Tibial artery (tissue), 4 donors: Measurements from ENCODE around the gene PCBP3.
A peak's percentile ranks its signal among the peaks of the same experiment; 100 is the strongest.
"Not testable (repeated sequence)": the region's sequence is repeated elsewhere in the genome, so short reads cannot be mapped to it uniquely, and the experiment has no call there.

Experiments used
- DNase-seq, 2 donors: peaks; one replicate each; pipeline ENCODE4 v3.0.0-alpha.2; 2019
- H3K27ac ChIP-seq, 2 donors: fragments of 200-600 bp; sonication (generic) in 1 of 2; 1 replicate in 1 of 2; 2 replicates in 1 of 2; pipeline ENCODE4 v1.5.1; 2018 to 2019; ENCODE audit warnings: mild to moderate bottlenecking in 1 of 2
- H3K27me3 ChIP-seq, 2 donors: fragments of 200-600 bp; sonication (generic) in 1 of 2; one replicate each; pipeline versions ENCODE4 v1.5.1 to v1.6.0; 2016 to 2019
- H3K36me3 ChIP-seq, 3 donors: fragments of 200-600 bp; sonication (generic) in 2 of 3; one replicate each; pipeline ENCODE4 v1.5.1; 2016 to 2019; ENCODE audit warnings: mild to moderate bottlenecking in 2 of 3
- H3K4me1 ChIP-seq, 4 donors: fragments of 200-600 bp; sonication (generic) in 2 of 4; 1 replicate in 3 of 4; 2 replicates in 1 of 4; pipeline ENCODE4 v1.5.1; 2016 to 2019
- H3K4me3 ChIP-seq, 2 donors: fragments of 200-600 bp; sonication (generic) in 1 of 2; 1 replicate in 1 of 2; 2 replicates in 1 of 2; pipeline ENCODE4 v1.5.1; 2018 to 2019; ENCODE audit warnings: mild to moderate bottlenecking in 2 of 2
- H3K9me3 ChIP-seq, 3 donors: fragments of 200-600 bp; sonication (generic) in 1 of 3; one replicate each; pipeline ENCODE4 v1.5.1; 2016 to 2019
- intact Hi-C: fragments of 100-400 bp; cut with DNase I; formaldehyde crosslinking; loops from one replicate; pipeline ENCODE4 v1.15.0; 2023; ENCODE audit warnings: low total_unique reads
- TF ChIP-seq, protein P1 (sequence below), 2 experiments: fragments of 200-600 bp in 1 of 2; fragments of 450-650 bp in 1 of 2; IDR thresholded peaks; one replicate each; pipeline ENCODE4 v1.5.1; 2017 to 2019; ENCODE audit warnings: antibody characterized with exemption in 2 of 2, mild to moderate bottlenecking in 1 of 2, moderate library complexity in 1 of 2

Gene PCBP3

DNA sequence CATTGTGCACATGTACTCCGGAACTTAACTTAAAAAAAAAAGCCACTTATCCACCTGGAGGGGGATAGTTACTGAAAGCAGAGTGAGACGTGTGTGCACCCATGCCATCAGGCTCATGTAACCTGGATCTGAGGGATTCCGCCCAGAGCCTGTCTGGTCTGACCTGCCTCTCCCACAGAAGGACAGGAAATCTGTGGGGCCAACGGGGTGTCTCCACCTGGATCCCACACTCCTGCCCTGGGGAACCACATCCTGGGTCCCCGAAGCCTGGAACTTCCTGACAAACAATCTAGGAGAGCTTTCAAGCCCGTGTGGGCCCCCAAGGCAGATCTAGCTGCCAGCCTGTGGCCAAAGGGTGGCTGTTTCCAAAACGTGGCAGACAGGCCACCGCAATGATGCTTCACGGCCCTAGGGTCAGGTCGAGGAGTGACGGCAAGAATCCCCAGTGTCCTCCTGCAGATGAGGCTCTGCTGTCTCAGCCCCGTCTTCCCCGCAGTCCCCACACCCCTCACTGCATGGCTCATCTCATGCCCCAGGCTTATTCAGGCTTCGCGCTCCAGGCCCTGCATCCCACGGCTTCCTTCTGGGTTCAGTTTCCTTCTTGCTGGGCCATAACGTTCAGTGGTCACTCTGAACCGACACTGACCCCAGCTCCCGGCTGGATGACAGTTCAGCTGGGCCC lies 21.0 kb upstream of the PCBP3 start:
- Histone ChIP-seq H3K9me3 (peaks cover 0 to 7% (median 0%) of the 10 kb centered on the region in 3 donors), H3K27me3 (peaks cover 0 to 34% of the 10 kb centered on the region in 2 donors), H3K4me3 (no peak overlapping the region), H3K4me1 (no peaks in the 10 kb centered on the region), H3K36me3 (no peaks in the 10 kb centered on the region), H3K27ac (no peak overlapping the region)
- DNase-seq: peak in 1 of 2 donors; percentile 46
- intact Hi-C loops: no loop called here
- TF ChIP-seq, protein P1, sequence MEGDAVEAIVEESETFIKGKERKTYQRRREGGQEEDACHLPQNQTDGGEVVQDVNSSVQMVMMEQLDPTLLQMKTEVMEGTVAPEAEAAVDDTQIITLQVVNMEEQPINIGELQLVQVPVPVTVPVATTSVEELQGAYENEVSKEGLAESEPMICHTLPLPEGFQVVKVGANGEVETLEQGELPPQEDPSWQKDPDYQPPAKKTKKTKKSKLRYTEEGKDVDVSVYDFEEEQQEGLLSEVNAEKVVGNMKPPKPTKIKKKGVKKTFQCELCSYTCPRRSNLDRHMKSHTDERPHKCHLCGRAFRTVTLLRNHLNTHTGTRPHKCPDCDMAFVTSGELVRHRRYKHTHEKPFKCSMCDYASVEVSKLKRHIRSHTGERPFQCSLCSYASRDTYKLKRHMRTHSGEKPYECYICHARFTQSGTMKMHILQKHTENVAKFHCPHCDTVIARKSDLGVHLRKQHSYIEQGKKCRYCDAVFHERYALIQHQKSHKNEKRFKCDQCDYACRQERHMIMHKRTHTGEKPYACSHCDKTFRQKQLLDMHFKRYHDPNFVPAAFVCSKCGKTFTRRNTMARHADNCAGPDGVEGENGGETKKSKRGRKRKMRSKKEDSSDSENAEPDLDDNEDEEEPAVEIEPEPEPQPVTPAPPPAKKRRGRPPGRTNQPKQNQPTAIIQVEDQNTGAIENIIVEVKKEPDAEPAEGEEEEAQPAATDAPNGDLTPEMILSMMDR (IDR thresholded peaks at IDR 0.05): no peak

DNA sequence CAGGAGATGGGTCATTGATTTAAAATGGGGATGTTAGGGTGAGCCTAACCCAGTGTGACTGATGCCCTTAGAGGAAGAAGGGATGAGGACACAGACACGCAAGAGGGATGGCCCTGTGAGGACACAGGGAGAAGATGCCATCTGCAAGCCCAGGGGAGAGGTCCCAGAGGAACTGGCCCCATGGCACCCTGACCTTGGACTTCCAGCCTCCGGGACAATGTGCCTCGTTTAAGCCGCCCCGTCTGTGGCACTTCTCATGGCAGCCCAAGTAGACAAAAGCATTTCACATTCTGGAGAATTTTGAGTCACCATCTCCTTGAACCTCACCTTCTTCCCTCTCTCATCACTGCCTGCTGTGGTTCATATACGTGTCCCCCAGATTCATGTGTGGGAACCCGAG lies 20.1 kb upstream of the PCBP3 start:
- peak in 1 of 2 donors; percentile 37 for DNase-seq
- no peaks in the 10 kb centered on the region for H3K4me1 ChIP-seq
- peaks cover 0 to 7% (median 0%) of the 10 kb centered on the region in 3 donors for H3K9me3 ChIP-seq
- TF ChIP-seq, protein P1 (IDR thresholded peaks at IDR 0.05): no peak
- intact Hi-C loops: no loop called here
- no peaks in the 10 kb centered on the region for H3K36me3 ChIP-seq
- peaks cover 0 to 25% of the 10 kb centered on the region in 2 donors for H3K27me3 ChIP-seq
- H3K4me3 ChIP-seq: no peak overlapping the region
- H3K27ac ChIP-seq: no peak overlapping the region

DNA sequence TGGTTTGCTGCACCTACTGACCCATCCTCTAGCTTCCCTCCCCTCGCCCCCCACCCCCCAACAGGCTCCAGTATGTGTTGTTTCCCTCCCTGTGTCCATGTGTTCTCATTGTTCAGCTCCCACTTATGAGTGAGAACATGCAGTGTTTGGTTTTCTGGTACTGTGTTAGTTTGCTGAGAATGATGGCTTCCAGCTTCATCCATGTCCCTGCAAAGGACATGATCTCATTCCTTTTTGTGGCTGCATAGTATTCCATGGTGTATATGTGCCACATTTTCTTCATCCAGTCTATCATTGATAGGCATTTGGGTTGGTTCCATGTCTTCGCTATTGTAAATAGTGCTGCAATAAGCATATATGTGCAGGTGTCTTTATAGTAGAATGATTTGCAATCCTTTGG lies 17.4 kb upstream of the PCBP3 start:
- intact Hi-C loops, H3K36me3 ChIP-seq, H3K4me3 ChIP-seq, H3K4me1 ChIP-seq, H3K27ac ChIP-seq, DNase-seq, H3K9me3 ChIP-seq: not testable (repeated sequence)
- peaks cover 0 to 35% of the 10 kb centered on the region in 2 donors for H3K27me3 ChIP-seq

DNA sequence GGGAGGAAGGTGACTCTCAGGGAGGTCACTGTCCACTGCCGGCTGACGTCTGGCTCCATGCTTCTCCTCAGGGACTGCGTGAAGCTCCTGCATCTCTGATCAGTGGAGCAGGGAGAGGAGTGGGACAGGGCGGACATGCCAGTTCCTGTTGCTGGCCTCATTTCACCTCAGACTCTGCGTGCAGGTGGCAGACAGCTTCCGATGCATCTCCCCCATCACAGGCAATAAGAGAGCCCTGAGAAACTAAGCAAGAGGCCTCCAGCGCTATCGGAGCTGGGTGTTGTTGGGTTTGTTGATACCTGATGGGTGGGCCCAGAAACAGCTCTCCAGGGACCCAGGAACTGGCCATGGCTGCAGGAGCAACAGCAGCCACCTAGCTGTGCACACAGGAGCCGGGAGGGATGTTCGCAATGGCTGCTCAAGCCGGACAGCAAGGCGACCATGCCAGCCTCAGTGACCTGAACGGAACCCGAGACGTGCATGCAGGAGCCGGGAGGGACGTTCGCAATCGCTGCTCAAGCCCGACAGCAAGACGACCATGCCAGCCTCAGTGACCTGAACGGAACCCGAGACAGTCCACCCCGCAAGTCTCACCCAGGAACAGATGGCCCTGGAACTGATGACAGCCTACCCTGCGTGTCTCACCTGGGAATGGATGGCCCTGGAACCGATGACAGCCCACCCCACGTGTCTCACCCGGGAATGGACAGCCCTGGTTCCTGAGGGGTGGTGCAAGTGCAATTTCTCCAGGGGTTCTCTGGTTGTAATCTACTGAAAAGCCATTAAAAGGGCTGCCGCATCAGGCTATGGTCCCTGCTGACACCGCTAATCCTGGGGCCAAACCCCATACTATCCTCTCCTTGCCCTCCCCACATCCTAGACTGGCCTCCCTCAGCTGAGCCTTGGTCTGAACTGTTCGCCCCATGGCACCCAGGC lies 14.2 kb upstream of the PCBP3 start:
- Histone ChIP-seq H3K9me3 (no peaks in the 10 kb centered on the region), H3K27ac (no peak overlapping the region), H3K27me3 (peaks cover 0 to 33% of the 10 kb centered on the region in 2 donors), H3K4me3 (no peak overlapping the region), H3K4me1 (no peaks in the 10 kb centered on the region), H3K36me3 (no peaks in the 10 kb centered on the region)
- intact Hi-C loops: no loop called here
- TF ChIP-seq, protein P1 (IDR thresholded peaks at IDR 0.05): no peak
- no peak for DNase-seq

DNA sequence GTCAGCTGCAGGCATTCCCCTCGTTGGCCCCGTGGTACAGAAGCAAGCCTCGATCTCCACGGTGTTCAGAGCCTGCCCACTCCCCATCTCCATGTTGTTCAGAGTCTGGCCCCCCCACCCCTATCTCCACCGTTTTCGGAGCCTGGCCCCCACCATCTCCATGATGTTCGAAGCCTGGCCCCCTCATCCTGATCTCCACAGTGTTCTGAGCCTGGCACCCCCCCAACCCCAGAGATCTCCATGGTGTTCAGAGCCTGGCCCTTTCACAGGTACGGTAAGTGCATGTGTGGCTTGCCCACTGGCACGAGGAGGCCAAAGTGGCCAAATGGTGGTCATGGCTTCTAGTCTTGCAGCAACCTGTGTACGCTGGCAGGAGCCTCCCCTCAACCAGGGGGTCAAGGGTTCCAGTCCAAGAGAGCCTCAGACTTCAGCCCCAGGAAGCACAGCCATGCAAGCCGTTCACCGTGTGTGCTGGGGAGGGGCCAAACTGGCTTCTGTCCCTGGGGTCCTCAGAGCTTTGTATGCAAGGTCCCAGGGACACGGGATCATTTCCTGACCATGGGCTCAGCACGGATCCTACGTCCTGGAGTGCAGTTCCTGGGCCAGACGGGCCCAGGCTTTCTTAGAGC lies 13.3 kb upstream of the PCBP3 start:
- no peaks in the 10 kb centered on the region for H3K4me1 ChIP-seq
- H3K9me3 ChIP-seq: no peaks in the 10 kb centered on the region
- TF ChIP-seq, protein P1 (IDR thresholded peaks at IDR 0.05): no peak
- peaks cover 0 to 36% of the 10 kb centered on the region in 2 donors for H3K27me3 ChIP-seq
- H3K36me3 ChIP-seq: no peaks in the 10 kb centered on the region
- no peak for DNase-seq
- intact Hi-C loops: no loop called here
- H3K27ac ChIP-seq: no peak overlapping the region
- H3K4me3 ChIP-seq: no peak overlapping the region
